Fibroblast of skin of left biceps (primary cell): ENCODE results near the gene RAB11FIP5.
"Not testable (repeated sequence)": the region's sequence is repeated elsewhere in the genome, so short reads cannot be mapped to it uniquely, and the experiment has no call there.

ENCODE experiments used
- DNase-seq, 2 experiments: peaks; one replicate each; pipeline ENCODE4 v3.0.0-alpha.2; 2013; ENCODE audit warnings: low read depth in 2 of 2

The RAB11FIP5 gene

GRCh38 chr2:73111073-73112025, 1.4 kb downstream of the RAB11FIP5 start:
- no peak for DNase-seq

- no peak for DNase-seq
Measured at GRCh38 chr2:73110168-73111072, 2.3 kb downstream of the RAB11FIP5 start.

GRCh38 chr2:73109431-73110167, 3.1 kb downstream of the RAB11FIP5 start:
- DNase-seq, result no peak

GRCh38 chr2:73107211-73107926, 5.4 kb downstream of the RAB11FIP5 start:
- DNase-seq, result no peak

GRCh38 chr2:73106791-73107190, 6.0 kb downstream of the RAB11FIP5 start:
- DNase-seq, result no peak

GRCh38 chr2:73105511-73105971, 7.2 kb downstream of the RAB11FIP5 start:
- no peak for DNase-seq

- DNase-seq, result no peak
Measured at GRCh38 chr2:73104933-73105332, 7.8 kb downstream of the RAB11FIP5 start.

GRCh38 chr2:73103018-73103542, 9.7 kb downstream of the RAB11FIP5 start:
- no peak for DNase-seq

- no peak for DNase-seq
Measured at GRCh38 chr2:73101626-73102256, 11.0 kb downstream of the RAB11FIP5 start.

GRCh38 chr2:73100956-73101355, 11.8 kb downstream of the RAB11FIP5 start:
- DNase-seq, result no peak

GRCh38 chr2:73099486-73099885, 13.3 kb downstream of the RAB11FIP5 start:
- DNase-seq, result no peak

GRCh38 chr2:73095910-73096309, 16.8 kb downstream of the RAB11FIP5 start:
- DNase-seq, result no peak

GRCh38 chr2:73093601-73094218, 19.0 kb downstream of the RAB11FIP5 start:
- DNase-seq, result not testable (repeated sequence)

- no peak for DNase-seq
Measured at GRCh38 chr2:73092146-73092783, 20.5 kb downstream of the RAB11FIP5 start.

- DNase-seq, result no peak
Measured at GRCh38 chr2:73091696-73092095, 21.1 kb downstream of the RAB11FIP5 start.

- DNase-seq, result no peak
Measured at GRCh38 chr2:73091164-73091563, 21.6 kb downstream of the RAB11FIP5 start.

- DNase-seq, result peak; percentile 98 to 99
Measured at GRCh38 chr2:73089270-73090030, 23.3 kb downstream of the RAB11FIP5 start.

- no peak for DNase-seq
Measured at GRCh38 chr2:73088703-73089102, 24.0 kb downstream of the RAB11FIP5 start.
